ENCODE measurements around the gene CDC123. TPM values are rescaled to one million over a fixed set of nuclear protein-coding genes. Genes with fewer than 3 reads are reported as not detected.
"Not testable (repeated sequence)": the region's sequence is repeated elsewhere in the genome, so short reads cannot be mapped to it uniquely, and the experiment has no call there.

Gene CDC123
- total RNA-seq, 1 donor = 72.2 TPM

- DNase-seq (ENCODE audit: low read depth in 2 of 3, low spot score in 2 of 3) = no peak
These were observed 6.6 kb upstream of the CDC123 start for GRCh38 chr10:12189426-12189825.

GRCh38 chr10:12191715-12192114 is 4.3 kb upstream of the CDC123 start:
- no peak for DNase-seq (ENCODE audit: low read depth in 2 of 3, low spot score in 2 of 3)

GRCh38 chr10:12193193-12193592 is 2.8 kb upstream of the CDC123 start:
- no peak for DNase-seq (ENCODE audit: low read depth in 2 of 3, low spot score in 2 of 3)

- DNase-seq (ENCODE audit: low read depth in 2 of 3, low spot score in 2 of 3) = peak in 1 of 3 donors; percentile 30
These were observed 1.2 kb upstream of the CDC123 start for GRCh38 chr10:12194752-12195271.

- DNase-seq (ENCODE audit: low read depth in 2 of 3, low spot score in 2 of 3) = no peak
These were observed 746 bp upstream of the CDC123 start for GRCh38 chr10:12195281-12195602.

- DNase-seq (ENCODE audit: low read depth in 2 of 3, low spot score in 2 of 3) = no peak
These were observed 683 bp downstream of the CDC123 start for GRCh38 chr10:12196531-12197211.

GRCh38 chr10:12198156-12198555 is 2.2 kb downstream of the CDC123 start:
- no peak for DNase-seq (ENCODE audit: low read depth in 2 of 3, low spot score in 2 of 3)

GRCh38 chr10:12200850-12201249 is 4.9 kb downstream of the CDC123 start:
- DNase-seq (ENCODE audit: low read depth in 2 of 3, low spot score in 2 of 3) = no peak

- DNase-seq (ENCODE audit: low read depth in 2 of 3, low spot score in 2 of 3) = no peak
These were observed 5.6 kb downstream of the CDC123 start for GRCh38 chr10:12201543-12201942.

GRCh38 chr10:12202226-12202625 is 6.2 kb downstream of the CDC123 start:
- DNase-seq (ENCODE audit: low read depth in 2 of 3, low spot score in 2 of 3) = no peak

- DNase-seq (ENCODE audit: low read depth in 2 of 3, low spot score in 2 of 3) = no peak
These were observed 9.1 kb downstream of the CDC123 start for GRCh38 chr10:12205082-12205481.

GRCh38 chr10:12207114-12207513 is 11.1 kb downstream of the CDC123 start:
- DNase-seq (ENCODE audit: low read depth in 2 of 3, low spot score in 2 of 3) = no peak

GRCh38 chr10:12208460-12208859 is 12.5 kb downstream of the CDC123 start:
- no peak for DNase-seq (ENCODE audit: low read depth in 2 of 3, low spot score in 2 of 3)

GRCh38 chr10:12212454-12212853 is 16.5 kb downstream of the CDC123 start:
- no peak for DNase-seq (ENCODE audit: low read depth in 2 of 3, low spot score in 2 of 3)

GRCh38 chr10:12213621-12214020 is 17.6 kb downstream of the CDC123 start:
- DNase-seq (ENCODE audit: low read depth in 2 of 3, low spot score in 2 of 3) = no peak

GRCh38 chr10:12214093-12214492 is 18.1 kb downstream of the CDC123 start:
- DNase-seq (ENCODE audit: low read depth in 2 of 3, low spot score in 2 of 3) = no peak

- DNase-seq (ENCODE audit: low read depth in 2 of 3, low spot score in 2 of 3) = peak in 2 of 3 donors; percentile 77 to 89
These were observed 18.8 kb downstream of the CDC123 start for GRCh38 chr10:12214763-12215218.

GRCh38 chr10:12218991-12219390 is 23.0 kb downstream of the CDC123 start:
- DNase-seq (ENCODE audit: low read depth in 2 of 3, low spot score in 2 of 3) = no peak

GRCh38 chr10:12221323-12222298 is 25.6 kb downstream of the CDC123 start:
- DNase-seq (ENCODE audit: low read depth in 2 of 3, low spot score in 2 of 3) = no peak

GRCh38 chr10:12225444-12225843 is 29.5 kb downstream of the CDC123 start:
- no peak for DNase-seq (ENCODE audit: low read depth in 2 of 3, low spot score in 2 of 3)

- DNase-seq (ENCODE audit: low read depth in 2 of 3, low spot score in 2 of 3) = not testable (repeated sequence)
These were observed 30.4 kb downstream of the CDC123 start for GRCh38 chr10:12226438-12226837.

- no peak for DNase-seq (ENCODE audit: low read depth in 2 of 3, low spot score in 2 of 3)
These were observed 32.9 kb downstream of the CDC123 start for GRCh38 chr10:12228851-12229250.

All from hematopoietic multipotent progenitor cell (in vitro differentiated cells).